Measurements from ENCODE around the gene FYB1.

The FYB1 gene

DNA sequence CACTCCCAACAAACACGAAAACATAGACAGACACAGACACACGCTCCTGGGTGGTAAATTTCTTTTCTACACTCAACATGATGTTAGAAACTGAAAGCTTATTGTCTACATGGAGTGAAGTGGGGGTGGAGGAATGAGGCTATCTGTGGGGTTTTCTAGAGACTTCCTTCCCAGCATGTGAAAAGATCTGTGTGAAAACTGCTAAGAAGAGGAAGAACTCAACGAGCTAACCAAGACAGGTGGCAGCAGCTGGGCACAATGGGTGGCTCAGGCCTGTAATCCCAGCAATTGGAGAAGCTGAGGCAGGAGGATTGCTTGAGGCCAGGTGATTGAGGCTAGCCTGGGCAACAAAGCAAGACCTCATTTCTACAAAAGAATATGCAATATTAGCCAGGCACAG lies 7.6 kb downstream of the FYB1 start:
- H3K4me3 ChIP-seq (ENCODE audit: low read depth, low read length), result no peak overlapping the region
- TF ChIP-seq, protein P1, sequence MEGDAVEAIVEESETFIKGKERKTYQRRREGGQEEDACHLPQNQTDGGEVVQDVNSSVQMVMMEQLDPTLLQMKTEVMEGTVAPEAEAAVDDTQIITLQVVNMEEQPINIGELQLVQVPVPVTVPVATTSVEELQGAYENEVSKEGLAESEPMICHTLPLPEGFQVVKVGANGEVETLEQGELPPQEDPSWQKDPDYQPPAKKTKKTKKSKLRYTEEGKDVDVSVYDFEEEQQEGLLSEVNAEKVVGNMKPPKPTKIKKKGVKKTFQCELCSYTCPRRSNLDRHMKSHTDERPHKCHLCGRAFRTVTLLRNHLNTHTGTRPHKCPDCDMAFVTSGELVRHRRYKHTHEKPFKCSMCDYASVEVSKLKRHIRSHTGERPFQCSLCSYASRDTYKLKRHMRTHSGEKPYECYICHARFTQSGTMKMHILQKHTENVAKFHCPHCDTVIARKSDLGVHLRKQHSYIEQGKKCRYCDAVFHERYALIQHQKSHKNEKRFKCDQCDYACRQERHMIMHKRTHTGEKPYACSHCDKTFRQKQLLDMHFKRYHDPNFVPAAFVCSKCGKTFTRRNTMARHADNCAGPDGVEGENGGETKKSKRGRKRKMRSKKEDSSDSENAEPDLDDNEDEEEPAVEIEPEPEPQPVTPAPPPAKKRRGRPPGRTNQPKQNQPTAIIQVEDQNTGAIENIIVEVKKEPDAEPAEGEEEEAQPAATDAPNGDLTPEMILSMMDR (IDR thresholded peaks at IDR 0.05; ENCODE audit: low read depth, low read length), result no peak

DNA sequence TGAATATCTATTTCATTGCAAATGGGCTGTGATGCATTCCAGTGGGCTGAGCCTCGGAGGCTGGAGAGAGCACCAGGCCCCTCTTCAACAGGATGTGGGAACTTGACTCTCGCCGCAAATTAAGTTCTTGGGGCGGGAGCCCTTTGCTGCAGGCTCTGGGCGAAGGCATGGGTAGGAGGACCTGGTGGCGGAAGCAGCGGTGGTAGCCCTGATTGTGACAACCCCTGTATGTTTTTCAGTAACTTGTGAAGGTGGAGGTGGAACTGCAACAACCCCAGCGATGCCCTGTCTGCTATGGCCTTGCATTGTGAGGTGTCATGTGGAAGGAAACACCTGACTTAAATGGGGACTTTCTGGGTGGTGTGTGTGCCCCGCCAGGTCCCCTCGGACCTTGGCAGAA lies 9.4 kb downstream of the FYB1 start:
- TF ChIP-seq, protein P1 (IDR thresholded peaks at IDR 0.05; ENCODE audit: low read depth, low read length), result no peak
- H3K4me3 ChIP-seq (ENCODE audit: low read depth, low read length), result no peak overlapping the region

DNA sequence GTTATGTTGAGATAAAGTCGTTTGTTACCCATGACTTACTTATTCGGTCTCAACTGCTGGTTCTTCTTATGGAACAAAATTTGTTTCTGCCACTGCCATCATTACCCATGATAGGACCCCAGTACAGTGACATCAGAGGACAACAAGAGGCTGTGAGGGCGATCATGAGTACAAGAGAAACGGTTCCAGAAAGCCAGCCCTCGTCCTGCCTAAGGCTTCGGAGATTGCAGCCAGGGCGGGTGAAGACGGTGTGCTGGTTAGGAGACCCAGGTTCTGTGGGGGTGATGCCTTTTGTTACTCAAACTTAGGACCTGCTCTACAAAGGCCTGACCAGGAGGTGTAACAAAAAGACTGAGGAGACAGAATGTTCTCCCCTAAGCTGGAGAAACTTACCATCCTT lies 10.9 kb downstream of the FYB1 start:
- TF ChIP-seq, protein P1 (IDR thresholded peaks at IDR 0.05; ENCODE audit: low read depth, low read length), result no peak
- no peak overlapping the region for H3K4me3 ChIP-seq (ENCODE audit: low read depth, low read length)

DNA sequence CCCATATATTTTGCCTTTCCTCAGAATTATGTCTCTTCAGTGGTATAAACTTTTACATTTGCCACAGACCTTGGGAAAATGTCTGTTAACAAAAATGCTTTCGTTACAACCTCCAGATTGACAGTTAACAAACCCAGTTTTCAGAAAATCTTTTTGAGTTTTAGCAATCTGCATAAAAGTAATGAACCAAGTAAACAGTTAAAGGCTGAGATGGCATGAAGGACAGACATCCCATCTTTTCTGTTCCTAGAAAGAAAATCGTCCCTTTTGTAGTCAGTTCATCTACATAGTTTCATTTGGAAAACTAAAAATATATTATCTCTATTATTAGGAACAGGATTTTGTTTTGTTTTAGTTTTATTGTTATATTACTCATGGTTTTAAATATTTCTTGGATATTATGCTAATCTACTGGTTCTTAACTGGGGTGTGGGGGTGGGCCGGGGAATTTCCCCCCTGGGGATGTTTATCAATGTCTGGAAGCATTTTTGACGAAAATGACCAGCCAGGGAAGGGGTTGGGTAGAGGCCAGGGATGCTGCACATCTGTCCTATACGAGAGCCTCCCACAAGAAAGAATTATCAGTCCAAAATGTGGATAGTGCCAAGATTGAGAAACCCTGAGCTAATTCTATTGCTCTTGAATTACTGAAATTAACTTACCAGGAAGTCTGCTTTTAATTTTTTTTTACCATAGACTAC lies 11.9 kb downstream of the FYB1 start:
- TF ChIP-seq, protein P1 (IDR thresholded peaks at IDR 0.05; ENCODE audit: low read depth, low read length), result no peak
- no peak overlapping the region for H3K4me3 ChIP-seq (ENCODE audit: low read depth, low read length)

DNA sequence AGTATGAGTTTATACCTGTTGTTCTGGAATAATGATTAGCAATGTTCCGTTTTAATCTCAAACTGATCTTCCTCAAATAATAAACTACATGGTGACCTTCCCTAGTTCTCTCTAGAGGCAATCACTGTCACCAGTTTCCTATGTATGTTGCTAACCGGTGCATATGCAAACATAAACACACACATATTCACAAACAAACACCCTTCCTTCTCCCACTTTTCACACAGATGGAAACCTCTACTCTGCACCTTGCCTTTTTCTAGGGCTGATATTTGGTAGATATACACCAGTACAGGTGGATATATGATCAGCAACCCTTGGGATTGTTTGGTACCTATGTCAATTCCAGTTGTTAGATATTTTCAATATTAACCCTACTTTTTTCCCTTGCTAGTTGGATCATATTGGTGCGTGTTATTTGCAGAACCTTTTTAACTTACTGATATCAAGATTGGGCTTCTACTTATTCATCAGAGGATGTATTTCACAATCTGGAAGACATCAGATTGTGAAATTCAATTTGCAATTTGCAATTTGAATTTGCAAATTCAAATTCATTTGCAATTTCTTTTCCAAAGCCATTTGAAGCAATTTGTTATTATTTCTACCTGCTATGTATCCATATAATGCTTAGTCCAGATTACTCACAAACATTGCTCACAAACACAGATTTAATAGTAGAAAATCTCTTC lies 12.6 kb downstream of the FYB1 start:
- TF ChIP-seq, protein P1 (IDR thresholded peaks at IDR 0.05; ENCODE audit: low read depth, low read length), result no peak
- no peak overlapping the region for H3K4me3 ChIP-seq (ENCODE audit: low read depth, low read length)

DNA sequence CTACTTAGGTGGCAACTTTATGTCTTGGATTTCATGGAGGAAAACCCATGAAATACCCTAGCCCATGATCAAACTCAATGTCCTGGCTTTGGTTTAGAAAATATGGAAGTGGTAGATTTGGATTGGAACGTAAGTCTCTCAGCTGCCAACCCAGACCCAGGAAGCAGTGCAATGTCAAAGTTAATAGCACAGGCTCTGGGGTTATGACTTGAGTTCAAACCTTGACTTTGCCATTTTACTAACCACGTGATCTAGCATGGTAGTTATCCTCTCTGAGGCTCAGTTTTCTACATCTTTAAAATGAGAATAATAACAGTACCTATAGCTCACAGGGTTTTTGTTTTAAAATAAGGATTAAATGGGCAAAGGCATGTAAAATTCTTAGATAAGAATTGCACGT lies 13.8 kb downstream of the FYB1 start:
- TF ChIP-seq, protein P1 (IDR thresholded peaks at IDR 0.05; ENCODE audit: low read depth, low read length), result no peak
- no peak overlapping the region for H3K4me3 ChIP-seq (ENCODE audit: low read depth, low read length)

DNA sequence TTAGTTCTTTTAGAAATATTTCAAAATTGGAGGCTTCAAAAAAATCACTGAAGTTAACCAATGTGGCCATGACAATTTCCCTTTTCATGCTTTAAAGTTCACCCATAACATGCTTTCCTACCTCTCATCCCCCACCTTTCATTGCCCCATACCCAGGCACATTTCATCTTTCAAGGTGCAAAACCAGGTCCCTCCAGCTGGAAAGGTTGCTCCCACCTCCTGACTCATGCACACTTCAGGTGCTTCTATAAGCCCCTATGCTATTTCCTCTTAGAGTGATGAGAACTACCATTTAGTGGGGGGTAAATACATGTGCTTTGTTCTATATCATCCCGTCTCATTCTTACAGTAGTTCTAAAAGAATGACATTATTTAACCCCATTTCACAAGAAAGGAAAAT lies 15.4 kb downstream of the FYB1 start:
- H3K4me3 ChIP-seq (ENCODE audit: low read depth, low read length), result no peak overlapping the region
- TF ChIP-seq, protein P1 (IDR thresholded peaks at IDR 0.05; ENCODE audit: low read depth, low read length), result no peak

Measured in WI38 (cell line).